Keratinocyte (primary cell): ENCODE measurements around the gene LRRC18. TPM values are rescaled to one million over a fixed set of nuclear protein-coding genes. Genes with fewer than 3 reads are reported as not detected.

ENCODE experiments used
- DNase-seq: peaks from one replicate; pipeline ENCODE4 v3.0.0-alpha.2; 2011; ENCODE audit warnings: low read depth, missing footprints, low spot score
- FAIRE-seq: peaks from 2 replicates; lab custom pipeline; 2011; peaks lifted over from hg19 to GRCh38; lab: Jason Lieb, UNC
- H2AFZ ChIP-seq: 2 replicates; pipeline ENCODE4 v1.6.0; 2012; ENCODE audit warnings: low read length, control low read depth, inconsistent platforms; ENCODE audit not compliant: control insufficient read depth
- H3K27ac ChIP-seq: 2 replicates; pipeline ENCODE4 v1.5.1; 2011; ENCODE audit warnings: low read length; ENCODE audit not compliant: control insufficient read depth, insufficient read depth
- H3K27me3 ChIP-seq: 3 replicates; pipeline ENCODE4 v1.6.0; 2011; ENCODE audit warnings: low read length; ENCODE audit not compliant: control insufficient read depth, insufficient read depth; ENCODE audit errors: extremely low read depth
- H3K36me3 ChIP-seq, 2 experiments: 2 replicates in 1 of 2; 3 replicates in 1 of 2; pipeline ENCODE4 v1.5.1; 2011; ENCODE audit warnings: low read length in 2 of 2, mild to moderate bottlenecking in 1 of 2; ENCODE audit not compliant: control insufficient read depth in 2 of 2, insufficient read depth in 2 of 2; ENCODE audit errors: extremely low read depth in 1 of 2
- H3K4me1 ChIP-seq: 3 replicates; pipeline ENCODE4 v1.5.1; 2011; ENCODE audit warnings: low read length; ENCODE audit not compliant: control insufficient read depth, insufficient read depth; ENCODE audit errors: extremely low read depth
- H3K4me2 ChIP-seq: 3 replicates; pipeline ENCODE4 v1.6.0; 2011; ENCODE audit warnings: low read depth, low read length; ENCODE audit not compliant: control insufficient read depth, insufficient read depth; ENCODE audit errors: extremely low read depth
- H3K4me3 ChIP-seq, 3 experiments: fragments of 200-600 bp in 1 of 3; sonication (generic) in 1 of 3; 2 replicates in 2 of 3; 3 replicates in 1 of 3; pipeline ENCODE4 v1.5.1; 2011 to 2016; ENCODE audit warnings: low read length in 3 of 3, mild to moderate bottlenecking in 3 of 3, control low read depth in 2 of 3, inconsistent platforms in 1 of 3, low read depth in 1 of 3, mixed read lengths in 1 of 3, mixed run types in 1 of 3, moderate library complexity in 1 of 3; ENCODE audit not compliant: control insufficient read depth in 2 of 3, insufficient read depth in 2 of 3; ENCODE audit errors: extremely low read depth in 1 of 3
- H3K79me2 ChIP-seq: 2 replicates; pipeline ENCODE4 v1.6.0; 2012; ENCODE audit warnings: low read length; ENCODE audit not compliant: control insufficient read depth, insufficient read depth
- H3K9ac ChIP-seq: 3 replicates; pipeline ENCODE4 v1.6.0; 2011; ENCODE audit warnings: low read length; ENCODE audit not compliant: control insufficient read depth, insufficient read depth; ENCODE audit errors: extremely low read depth
- H3K9me1 ChIP-seq: 3 replicates; pipeline ENCODE4 v1.6.0; 2011; ENCODE audit warnings: low read length; ENCODE audit not compliant: control insufficient read depth, insufficient read depth; ENCODE audit errors: extremely low read depth
- H3K9me3 ChIP-seq: 2 replicates; pipeline ENCODE4 v1.5.1; 2012; ENCODE audit warnings: low read depth, low read length; ENCODE audit not compliant: control insufficient read depth
- H4K20me1 ChIP-seq: 3 replicates; pipeline ENCODE4 v1.6.0; 2011; ENCODE audit warnings: low read length; ENCODE audit not compliant: control insufficient read depth, insufficient read depth; ENCODE audit errors: extremely low read depth
- EZH2 ChIP-seq: IDR thresholded peaks from one replicate; pipeline ENCODE4 v1.6.1; 2012; ENCODE audit warnings: inconsistent platforms, mild to moderate bottlenecking, low read length, moderate library complexity
- dilution Hi-C: fragments of 300-500 bp; cut with MboI; formaldehyde crosslinking; loops from one replicate; pipeline ENCODE4 v1.7.0; 2020; ENCODE audit warnings: low sequenced_read_pairs; ENCODE audit not compliant: extremely low pct_ligation_motif_present
- polyA plus RNA-seq, 5 experiments: library from polyadenylated mRNA; depleted of rRNA in 3 of 5; stranded (reverse) in 3 of 5; stranded (forward) in 1 of 5; unstranded in 1 of 5; fragments of >200 nt; gene quantifications; 1 replicate in 1 of 5; 2 replicates in 3 of 5; 3 replicates in 1 of 5; pipeline versions ENCODE4 v1.2.1 to v1.2.3, GENCODE V29; 2011 to 2012; ENCODE audit warnings: missing spikeins in 2 of 5, low read depth in 1 of 5, low replicate concordance in 1 of 5
- TF ChIP-seq, protein P1 (sequence below), 3 experiments: IDR thresholded peaks in 1 of 3; conservative IDR thresholded peaks in 1 of 3; optimal IDR thresholded peaks in 1 of 3; 2 replicates in 2 of 3; 3 replicates in 1 of 3; pipeline versions ENCODE3 to v1.5.1; 2011; ENCODE audit warnings: low read length in 3 of 3, mild to moderate bottlenecking in 3 of 3, moderate library complexity in 2 of 3, control low read depth in 1 of 3, inconsistent platforms in 1 of 3; ENCODE audit not compliant: insufficient read depth in 2 of 3; ENCODE audit errors: extremely low read depth in 1 of 3

LRRC18 gene
- polyA plus RNA-seq, 1 donor (not counting 4 experiments of a cell fraction or from before 2014, with no cell fraction given): not detected

DNA sequence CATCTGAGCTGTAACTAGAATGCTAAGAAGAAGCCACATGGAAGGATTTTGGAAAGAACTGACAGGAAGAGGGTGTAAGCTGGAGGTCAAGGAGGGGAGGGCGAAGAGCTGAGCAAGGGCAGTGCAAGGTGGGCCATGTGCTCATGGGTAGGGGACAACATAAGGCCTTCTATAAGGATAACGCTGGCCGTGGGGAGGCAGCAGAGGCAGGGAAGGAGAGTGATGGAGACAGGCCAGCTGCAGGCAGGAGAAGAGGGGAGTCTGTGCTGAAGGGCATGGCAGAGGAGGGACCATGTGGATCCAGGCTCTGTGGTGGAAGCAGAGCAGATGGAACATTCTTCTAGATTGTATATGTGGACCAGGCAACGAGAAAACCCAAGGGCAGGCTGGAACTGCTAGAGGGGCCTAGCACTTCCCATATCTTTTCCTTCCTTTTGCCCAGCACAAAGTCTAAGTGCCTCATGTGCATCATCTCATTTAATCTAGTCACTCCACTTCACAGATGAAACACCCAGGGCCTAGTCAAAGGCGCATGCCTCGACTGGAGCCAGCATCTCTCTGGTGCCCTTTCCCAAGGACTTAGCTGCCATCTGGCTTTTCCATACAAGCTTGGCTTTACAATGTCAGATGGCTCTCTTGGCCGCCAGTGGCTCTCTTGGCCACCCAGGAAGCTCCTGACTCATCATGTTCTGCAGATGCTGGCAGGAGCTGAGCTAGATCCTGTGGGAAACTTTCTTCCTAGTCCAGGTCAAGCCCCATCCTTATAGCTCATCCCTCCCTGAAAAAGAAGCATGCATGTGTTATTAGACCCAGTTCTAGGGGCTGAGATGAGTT lies 6.6 kb downstream of the LRRC18 start:
- Histone ChIP-seq H3K9ac (no peak overlapping the region), H3K9me1 (no peaks in the 10 kb centered on the region), H3K4me2 (no peak overlapping the region), H3K4me1 (no peaks in the 10 kb centered on the region), H3K36me3 (no peaks in the 10 kb centered on the region), H3K9me3 (no peaks in the 10 kb centered on the region), H2AFZ (no peak overlapping the region), H3K4me3 (no peak overlapping the region), H3K27me3 (peaks cover 3% of the 10 kb centered on the region), H3K27ac (no peak overlapping the region), H4K20me1 (no peaks in the 10 kb centered on the region), H3K79me2 (no peaks in the 10 kb centered on the region)
- no peak for FAIRE-seq
- dilution Hi-C loops: no loop called here
- DNase-seq: no peak
- TF ChIP-seq, protein P1, sequence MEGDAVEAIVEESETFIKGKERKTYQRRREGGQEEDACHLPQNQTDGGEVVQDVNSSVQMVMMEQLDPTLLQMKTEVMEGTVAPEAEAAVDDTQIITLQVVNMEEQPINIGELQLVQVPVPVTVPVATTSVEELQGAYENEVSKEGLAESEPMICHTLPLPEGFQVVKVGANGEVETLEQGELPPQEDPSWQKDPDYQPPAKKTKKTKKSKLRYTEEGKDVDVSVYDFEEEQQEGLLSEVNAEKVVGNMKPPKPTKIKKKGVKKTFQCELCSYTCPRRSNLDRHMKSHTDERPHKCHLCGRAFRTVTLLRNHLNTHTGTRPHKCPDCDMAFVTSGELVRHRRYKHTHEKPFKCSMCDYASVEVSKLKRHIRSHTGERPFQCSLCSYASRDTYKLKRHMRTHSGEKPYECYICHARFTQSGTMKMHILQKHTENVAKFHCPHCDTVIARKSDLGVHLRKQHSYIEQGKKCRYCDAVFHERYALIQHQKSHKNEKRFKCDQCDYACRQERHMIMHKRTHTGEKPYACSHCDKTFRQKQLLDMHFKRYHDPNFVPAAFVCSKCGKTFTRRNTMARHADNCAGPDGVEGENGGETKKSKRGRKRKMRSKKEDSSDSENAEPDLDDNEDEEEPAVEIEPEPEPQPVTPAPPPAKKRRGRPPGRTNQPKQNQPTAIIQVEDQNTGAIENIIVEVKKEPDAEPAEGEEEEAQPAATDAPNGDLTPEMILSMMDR (optimal IDR thresholded peaks at IDR 0.05 in 1 of 3, IDR thresholded peaks at IDR 0.05 in 1 of 3, conservative IDR thresholded peaks at IDR 0.05 in 1 of 3; ENCODE audit: extremely low read depth in 1 of 3, insufficient read depth in 2 of 3, low read length in 3 of 3): no peak
- no peak for TF ChIP-seq EZH2

DNA sequence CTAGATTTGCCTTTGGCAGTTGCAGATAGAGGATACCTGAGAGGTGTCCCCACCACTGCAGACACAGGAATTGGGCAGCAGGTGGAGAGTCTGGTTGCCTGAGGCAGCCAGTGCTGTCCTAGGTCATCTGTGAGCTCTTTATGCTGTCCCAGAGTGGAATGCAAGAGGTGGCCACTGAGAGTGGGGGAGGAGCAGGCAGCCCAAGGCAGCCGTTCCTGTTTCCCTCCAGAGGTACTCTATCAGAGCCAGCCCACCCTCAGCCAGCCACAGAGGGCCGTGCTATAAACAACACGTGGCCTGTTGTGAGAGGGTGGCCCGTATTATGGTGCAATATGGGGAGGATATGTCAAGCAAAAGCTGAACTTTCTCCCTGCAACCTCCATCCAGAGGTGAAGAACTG lies 8.5 kb downstream of the LRRC18 start:
- dilution Hi-C loops: no loop called here
- no peak overlapping the region for H3K9ac ChIP-seq
- DNase-seq: no peak
- no peaks in the 10 kb centered on the region for H3K9me1 ChIP-seq
- H3K4me3 ChIP-seq: no peak overlapping the region
- TF ChIP-seq EZH2: no peak
- TF ChIP-seq, protein P1 (optimal IDR thresholded peaks at IDR 0.05 in 1 of 3, IDR thresholded peaks at IDR 0.05 in 1 of 3, conservative IDR thresholded peaks at IDR 0.05 in 1 of 3; ENCODE audit: extremely low read depth in 1 of 3, insufficient read depth in 2 of 3, low read length in 3 of 3): no peak
- H2AFZ ChIP-seq: no peak overlapping the region
- FAIRE-seq: no peak
- no peak overlapping the region for H3K27ac ChIP-seq
- no peaks in the 10 kb centered on the region for H4K20me1 ChIP-seq
- H3K79me2 ChIP-seq: no peaks in the 10 kb centered on the region
- H3K4me1 ChIP-seq: no peaks in the 10 kb centered on the region
- H3K4me2 ChIP-seq: no peak overlapping the region
- H3K9me3 ChIP-seq: no peaks in the 10 kb centered on the region
- H3K27me3 ChIP-seq: peaks cover 3% of the 10 kb centered on the region
- H3K36me3 ChIP-seq: no peaks in the 10 kb centered on the region
